ENCODE results near the gene RAB40C.

DNA sequence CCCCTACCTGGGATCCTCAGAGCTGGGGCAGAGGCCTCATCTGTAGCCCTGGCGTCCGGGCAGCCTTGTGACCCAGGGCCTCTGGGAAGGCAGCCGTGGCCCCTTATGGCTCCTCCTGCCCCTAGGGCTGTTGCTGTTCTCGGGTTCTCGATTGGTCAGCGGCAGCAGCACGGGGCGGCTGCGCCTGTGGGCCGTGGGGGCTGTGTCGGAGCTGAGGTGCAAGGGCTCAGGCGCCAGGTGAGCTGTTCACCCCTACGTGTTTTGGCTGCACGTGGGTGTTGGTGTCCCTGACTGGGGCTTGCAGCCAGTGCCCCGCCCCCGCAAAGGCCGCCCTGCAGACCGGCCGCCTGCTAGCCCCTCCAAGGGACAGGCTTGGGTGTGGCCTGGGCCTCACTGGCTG, 72.2 kb downstream of the RAB40C start:
- TF ChIP-seq, protein P1, sequence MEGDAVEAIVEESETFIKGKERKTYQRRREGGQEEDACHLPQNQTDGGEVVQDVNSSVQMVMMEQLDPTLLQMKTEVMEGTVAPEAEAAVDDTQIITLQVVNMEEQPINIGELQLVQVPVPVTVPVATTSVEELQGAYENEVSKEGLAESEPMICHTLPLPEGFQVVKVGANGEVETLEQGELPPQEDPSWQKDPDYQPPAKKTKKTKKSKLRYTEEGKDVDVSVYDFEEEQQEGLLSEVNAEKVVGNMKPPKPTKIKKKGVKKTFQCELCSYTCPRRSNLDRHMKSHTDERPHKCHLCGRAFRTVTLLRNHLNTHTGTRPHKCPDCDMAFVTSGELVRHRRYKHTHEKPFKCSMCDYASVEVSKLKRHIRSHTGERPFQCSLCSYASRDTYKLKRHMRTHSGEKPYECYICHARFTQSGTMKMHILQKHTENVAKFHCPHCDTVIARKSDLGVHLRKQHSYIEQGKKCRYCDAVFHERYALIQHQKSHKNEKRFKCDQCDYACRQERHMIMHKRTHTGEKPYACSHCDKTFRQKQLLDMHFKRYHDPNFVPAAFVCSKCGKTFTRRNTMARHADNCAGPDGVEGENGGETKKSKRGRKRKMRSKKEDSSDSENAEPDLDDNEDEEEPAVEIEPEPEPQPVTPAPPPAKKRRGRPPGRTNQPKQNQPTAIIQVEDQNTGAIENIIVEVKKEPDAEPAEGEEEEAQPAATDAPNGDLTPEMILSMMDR (IDR thresholded peaks at IDR 0.05): no peak
- TF ChIP-seq ZFX (IDR thresholded peaks at IDR 0.05; ENCODE audit: borderline replicate concordance): no peak

Data from 22Rv1 (cell line).